ENCODE measurements around the gene OR6K3. TPM values are rescaled to one million over a fixed set of nuclear protein-coding genes. Genes with fewer than 3 reads are reported as not detected.

Gene OR6K3, protein sequence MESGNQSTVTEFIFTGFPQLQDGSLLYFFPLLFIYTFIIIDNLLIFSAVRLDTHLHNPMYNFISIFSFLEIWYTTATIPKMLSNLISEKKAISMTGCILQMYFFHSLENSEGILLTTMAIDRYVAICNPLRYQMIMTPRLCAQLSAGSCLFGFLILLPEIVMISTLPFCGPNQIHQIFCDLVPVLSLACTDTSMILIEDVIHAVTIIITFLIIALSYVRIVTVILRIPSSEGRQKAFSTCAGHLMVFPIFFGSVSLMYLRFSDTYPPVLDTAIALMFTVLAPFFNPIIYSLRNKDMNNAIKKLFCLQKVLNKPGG
- polyA plus RNA-seq (not detected in 3 replicates), polyA minus RNA-seq (not detected in 3 replicates)
- polyA plus RNA-seq (2011; ENCODE audit: low read depth), result not detected
- not detected in 2 replicates for polyA plus RNA-seq (2011; cell fraction: cytosol; rRNA removed)
- not detected in 2 replicates for polyA plus RNA-seq (2011; cell fraction: nucleus; rRNA removed)
- not detected in 2 replicates for polyA plus RNA-seq (2012; ENCODE audit: low replicate concordance)
- polyA minus RNA-seq (2011; cell fraction: cytosol; rRNA and poly(A)+ RNA removed), result not detected
- not detected in 2 replicates for polyA minus RNA-seq (2011; cell fraction: nucleus; rRNA and poly(A)+ RNA removed)

DNA sequence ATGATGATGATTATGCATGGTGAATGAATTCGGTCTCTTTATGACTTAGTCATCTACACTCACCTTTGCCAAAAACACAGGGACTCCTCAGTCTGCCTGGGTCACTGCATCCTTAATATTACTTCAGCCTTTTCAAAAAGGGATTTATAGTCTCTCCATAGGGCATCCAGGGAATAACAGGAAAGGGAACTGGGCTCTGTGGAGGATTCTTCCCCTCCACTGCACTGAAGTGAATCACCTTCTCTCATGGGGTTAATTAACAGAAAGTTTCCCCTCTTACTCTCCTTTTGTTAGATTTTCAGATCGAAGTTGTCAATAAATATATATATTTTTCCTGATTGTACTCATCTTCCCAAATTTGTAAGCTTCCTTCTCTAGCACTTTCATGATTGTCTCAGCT lies at the start of gene OR6K3:
Gene OR6K3, minus strand, starts transcription at position 101 of the 400 bp plus-strand sequence. CDS start 2,605 bp downstream, outside the sequence.
- no peak within 1 kb of the TSS for H3K4me2 ChIP-seq (ENCODE audit: control insufficient read depth, extremely low read depth, insufficient read depth, low read depth, low read length)
- no peaks in the 10 kb centered on the region for H3K4me1 ChIP-seq (ENCODE audit: control insufficient read depth, extremely low read depth, insufficient read depth, low read length)
- no peaks in the 10 kb centered on the region for H3K36me3 ChIP-seq (ENCODE audit: control insufficient read depth in 2 of 2, extremely low read depth in 1 of 2, insufficient read depth in 2 of 2, low read length in 2 of 2)
- DNase-seq (ENCODE audit: low read depth, low spot score), result no peak
- no peaks in the 10 kb centered on the region for H3K9me3 ChIP-seq (ENCODE audit: control insufficient read depth, low read depth, low read length)
- H3K4me3 ChIP-seq (ENCODE audit: control insufficient read depth in 2 of 3, extremely low read depth in 1 of 3, insufficient read depth in 2 of 3, low read depth in 1 of 3, low read length in 3 of 3), result no peak within 1 kb of the TSS
- dilution Hi-C loops (cut with MboI; ENCODE audit: extremely low pct_ligation_motif_present, low sequenced_read_pairs), result no loop called here
- no peaks in the 10 kb centered on the region for H3K9me1 ChIP-seq (ENCODE audit: control insufficient read depth, extremely low read depth, insufficient read depth, low read length)
- FAIRE-seq, result no peak
- TF ChIP-seq, protein P1, sequence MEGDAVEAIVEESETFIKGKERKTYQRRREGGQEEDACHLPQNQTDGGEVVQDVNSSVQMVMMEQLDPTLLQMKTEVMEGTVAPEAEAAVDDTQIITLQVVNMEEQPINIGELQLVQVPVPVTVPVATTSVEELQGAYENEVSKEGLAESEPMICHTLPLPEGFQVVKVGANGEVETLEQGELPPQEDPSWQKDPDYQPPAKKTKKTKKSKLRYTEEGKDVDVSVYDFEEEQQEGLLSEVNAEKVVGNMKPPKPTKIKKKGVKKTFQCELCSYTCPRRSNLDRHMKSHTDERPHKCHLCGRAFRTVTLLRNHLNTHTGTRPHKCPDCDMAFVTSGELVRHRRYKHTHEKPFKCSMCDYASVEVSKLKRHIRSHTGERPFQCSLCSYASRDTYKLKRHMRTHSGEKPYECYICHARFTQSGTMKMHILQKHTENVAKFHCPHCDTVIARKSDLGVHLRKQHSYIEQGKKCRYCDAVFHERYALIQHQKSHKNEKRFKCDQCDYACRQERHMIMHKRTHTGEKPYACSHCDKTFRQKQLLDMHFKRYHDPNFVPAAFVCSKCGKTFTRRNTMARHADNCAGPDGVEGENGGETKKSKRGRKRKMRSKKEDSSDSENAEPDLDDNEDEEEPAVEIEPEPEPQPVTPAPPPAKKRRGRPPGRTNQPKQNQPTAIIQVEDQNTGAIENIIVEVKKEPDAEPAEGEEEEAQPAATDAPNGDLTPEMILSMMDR (optimal IDR thresholded peaks at IDR 0.05 in 1 of 3, IDR thresholded peaks at IDR 0.05 in 1 of 3, conservative IDR thresholded peaks at IDR 0.05 in 1 of 3; ENCODE audit: extremely low read depth in 1 of 3, insufficient read depth in 2 of 3, low read length in 3 of 3), result no peak
- TF ChIP-seq EZH2 (IDR thresholded peaks at IDR 0.05; ENCODE audit: low read length), result no peak
- no peaks in the 10 kb centered on the region for H3K27me3 ChIP-seq (ENCODE audit: control insufficient read depth, extremely low read depth, insufficient read depth, low read length)
- no peak within 1 kb of the TSS for H2AFZ ChIP-seq (ENCODE audit: control insufficient read depth, low read length)
- no peaks in the 10 kb centered on the region for H4K20me1 ChIP-seq (ENCODE audit: control insufficient read depth, extremely low read depth, insufficient read depth, low read length)
- no peak within 1 kb of the TSS for H3K27ac ChIP-seq (ENCODE audit: control insufficient read depth, insufficient read depth, low read length)
- no peaks in the 10 kb centered on the region for H3K79me2 ChIP-seq (ENCODE audit: control insufficient read depth, insufficient read depth, low read length)
- no peak within 1 kb of the TSS for H3K9ac ChIP-seq (ENCODE audit: control insufficient read depth, extremely low read depth, insufficient read depth, low read length)

DNA sequence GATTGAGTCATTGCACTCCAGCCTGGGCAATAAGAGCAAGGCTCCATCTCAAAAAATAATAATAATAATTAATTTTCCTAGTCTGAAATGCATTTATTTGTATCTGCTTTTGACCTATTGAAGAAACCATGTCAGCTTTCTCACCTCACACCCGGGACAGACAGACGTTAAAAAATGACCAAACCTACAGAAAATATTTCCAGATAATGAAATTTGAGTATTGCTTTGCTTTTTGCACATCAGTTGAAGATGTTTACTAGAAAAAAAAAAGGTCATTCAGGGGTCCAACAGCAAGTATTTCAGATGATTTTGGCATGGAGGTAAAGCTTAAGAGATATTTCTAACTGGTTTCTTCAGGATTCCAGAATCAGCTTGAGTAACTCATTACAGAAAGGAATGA lies 33.9 kb upstream of the OR6K3 start, which contains the start of gene OR6K6:
Gene OR6K6, plus strand, starts transcription at position 301 of the 400 bp plus-strand sequence. CDS start 168 bp downstream, outside the sequence.
- no peak within 1 kb of the TSS for H3K9ac ChIP-seq (ENCODE audit: control insufficient read depth, extremely low read depth, insufficient read depth, low read length)
- no peak within 1 kb of the TSS for H3K4me2 ChIP-seq (ENCODE audit: control insufficient read depth, extremely low read depth, insufficient read depth, low read depth, low read length)
- no peaks in the 10 kb centered on the region for H3K79me2 ChIP-seq (ENCODE audit: control insufficient read depth, insufficient read depth, low read length)
- H3K9me1 ChIP-seq (ENCODE audit: control insufficient read depth, extremely low read depth, insufficient read depth, low read length), result no peaks in the 10 kb centered on the region
- no peaks in the 10 kb centered on the region for H4K20me1 ChIP-seq (ENCODE audit: control insufficient read depth, extremely low read depth, insufficient read depth, low read length)
- no peaks in the 10 kb centered on the region for H3K9me3 ChIP-seq (ENCODE audit: control insufficient read depth, low read depth, low read length)
- H3K4me1 ChIP-seq (ENCODE audit: control insufficient read depth, extremely low read depth, insufficient read depth, low read length), result no peaks in the 10 kb centered on the region
- H3K27me3 ChIP-seq (ENCODE audit: control insufficient read depth, extremely low read depth, insufficient read depth, low read length), result no peaks in the 10 kb centered on the region
- dilution Hi-C loops (cut with MboI; ENCODE audit: extremely low pct_ligation_motif_present, low sequenced_read_pairs), result no loop called here
- no peak for DNase-seq (ENCODE audit: low read depth, low spot score)
- no peaks in the 10 kb centered on the region for H3K36me3 ChIP-seq (ENCODE audit: control insufficient read depth in 2 of 2, extremely low read depth in 1 of 2, insufficient read depth in 2 of 2, low read length in 2 of 2)
- FAIRE-seq, result no peak
- no peak within 1 kb of the TSS for H2AFZ ChIP-seq (ENCODE audit: control insufficient read depth, low read length)
- TF ChIP-seq, protein P1 (optimal IDR thresholded peaks at IDR 0.05 in 1 of 3, IDR thresholded peaks at IDR 0.05 in 1 of 3, conservative IDR thresholded peaks at IDR 0.05 in 1 of 3; ENCODE audit: extremely low read depth in 1 of 3, insufficient read depth in 2 of 3, low read length in 3 of 3), result no peak
- no peak for TF ChIP-seq EZH2 (IDR thresholded peaks at IDR 0.05; ENCODE audit: low read length)
- H3K27ac ChIP-seq (ENCODE audit: control insufficient read depth, insufficient read depth, low read length), result no peak within 1 kb of the TSS
- H3K4me3 ChIP-seq (ENCODE audit: control insufficient read depth in 2 of 3, extremely low read depth in 1 of 3, insufficient read depth in 2 of 3, low read depth in 1 of 3, low read length in 3 of 3), result no peak within 1 kb of the TSS

Data from keratinocyte (primary cell).